ENCODE measurements around the gene LIN7C. TPM values are rescaled to one million over a fixed set of nuclear protein-coding genes. Genes with fewer than 3 reads are reported as not detected.

The LIN7C gene
- total and polyA plus RNA-seq, 9 of the 15 experiments (the other 6 are each of a cell fraction or from before 2014, with no cell fraction given): 10.8 to 52.7 (median 21.5) TPM

GRCh38 chr11:27545946-27546345 is 39.4 kb upstream of the LIN7C start:
- intact Hi-C loops (cut with micrococcal nuclease): no loop called here
- Histone ChIP-seq H3K9ac (ENCODE audit: insufficient read depth in 1 of 2, low read depth in 2 of 2, low read length in 2 of 2) (no peak overlapping the region), H3K36me3 (ENCODE audit: control insufficient read depth, insufficient read depth, low read length) (no peaks in the 10 kb centered on the region), H3K4me1 (replicated peaks in 1 of 2; ENCODE audit: control insufficient read depth in 2 of 2, insufficient read depth in 2 of 2, low read length in 2 of 2) (no peaks in the 10 kb centered on the region), H3K4me3 (no peak overlapping the region), H2AFZ (ENCODE audit: low read depth, low read length) (no peak overlapping the region), H3K27ac (ENCODE audit: extremely low read depth, low read depth, low read length) (no peak overlapping the region), H3K27me3 (ENCODE audit: control insufficient read depth in 2 of 2, insufficient read depth in 2 of 2, low read length in 2 of 2) (no peaks in the 10 kb centered on the region), H3K79me2 (ENCODE audit: control insufficient read depth, insufficient read depth, low read length) (no peaks in the 10 kb centered on the region), H4K20me1 (replicated peaks; ENCODE audit: control insufficient read depth, insufficient read depth, low read length) (no peaks in the 10 kb centered on the region), H3K4me2 (ENCODE audit: insufficient read depth, low read length) (no peak overlapping the region), H3K9me3 (replicated peaks; ENCODE audit: control insufficient read depth, insufficient read depth, low read depth, low read length) (no peaks in the 10 kb centered on the region), H3K9me1 (ENCODE audit: control insufficient read depth, insufficient read depth, low read length) (no peaks in the 10 kb centered on the region)
- in situ Hi-C loops (cut with MboI): no loop called here
- no TSS peak for BruUV-seq (replicated peaks)
- ATAC-seq (no peak), DNase-seq (ENCODE audit: extremely low read depth in 1 of 4, low spot score in 3 of 4) (no peak), FAIRE-seq (no peak)
- POLR2A ChIA-PET: no interaction called here
- CTCF ChIA-PET (ENCODE audit: low intra/inter-chr PET ratio): no interaction called here
- TF ChIP-seq ZC3H4 (CRISPR knock-in tag; IDR thresholded peaks at IDR 0.05; ENCODE audit: borderline replicate concordance) (no peak), E2F1 (CRISPR knock-in tag; IDR thresholded peaks at IDR 0.05) (no peak), HMGN3 (IDR thresholded peaks at IDR 0.05; ENCODE audit: borderline replicate concordance, extremely low read depth, insufficient read length, low read depth, low read length) (no peak), REST (IDR thresholded peaks at IDR 0.05; ENCODE audit: borderline replicate concordance) (no peak), REST (CRISPR knock-in tag; IDR thresholded peaks at IDR 0.05; ENCODE audit: low read depth) (no peak), HMG20B (CRISPR knock-in tag; IDR thresholded peaks at IDR 0.05) (no peak), FOXA3 (CRISPR knock-in tag; conservative IDR thresholded peaks at IDR 0.05 in 1 of 2, IDR thresholded peaks at IDR 0.05 in 1 of 2) (no peak), ZNF830 (CRISPR knock-in tag; IDR thresholded peaks at IDR 0.05) (no peak), SRSF9 (IDR thresholded peaks at IDR 0.05; ENCODE audit: borderline replicate concordance, low read depth, low read length) (no peak), DNMT1 (IDR thresholded peaks at IDR 0.05) (no peak), THAP7 (CRISPR knock-in tag; IDR thresholded peaks at IDR 0.05) (no peak), NCOA2 (IDR thresholded peaks at IDR 0.05; ENCODE audit: partially characterized antibody in 2 of 2) (no peak), MAX (CRISPR knock-in tag; IDR thresholded peaks at IDR 0.05) (no peak), STAG1 (CRISPR knock-in tag; IDR thresholded peaks at IDR 0.05; ENCODE audit: borderline replicate concordance) (no peak)
